Measurements from ENCODE around the gene KIF26B.
"Not testable (repeated sequence)": the region's sequence is repeated elsewhere in the genome, so short reads cannot be mapped to it uniquely, and the experiment has no call there.

The KIF26B gene

DNA sequence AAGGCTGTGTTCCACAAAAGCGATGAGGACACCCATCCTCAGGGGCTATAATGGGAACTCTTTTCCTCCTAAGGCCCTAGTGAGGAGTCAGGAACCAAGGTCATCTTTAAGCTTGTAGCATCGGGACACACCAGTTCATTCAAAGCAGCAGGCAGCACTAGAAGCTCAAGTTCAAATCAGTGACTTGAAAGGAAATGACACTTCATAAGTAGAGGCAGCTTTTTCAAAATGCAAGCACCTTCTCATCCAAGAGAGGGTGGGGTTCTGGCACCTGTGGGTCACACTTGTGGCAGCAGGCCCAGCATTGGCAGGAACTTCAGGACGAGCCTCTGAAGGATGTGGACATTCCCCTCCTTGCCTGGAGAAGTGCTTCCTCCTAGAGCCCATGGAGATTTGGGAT, 496.3 kb downstream of the KIF26B start:
- no peak for DNase-seq (ENCODE audit: low read depth)

DNA sequence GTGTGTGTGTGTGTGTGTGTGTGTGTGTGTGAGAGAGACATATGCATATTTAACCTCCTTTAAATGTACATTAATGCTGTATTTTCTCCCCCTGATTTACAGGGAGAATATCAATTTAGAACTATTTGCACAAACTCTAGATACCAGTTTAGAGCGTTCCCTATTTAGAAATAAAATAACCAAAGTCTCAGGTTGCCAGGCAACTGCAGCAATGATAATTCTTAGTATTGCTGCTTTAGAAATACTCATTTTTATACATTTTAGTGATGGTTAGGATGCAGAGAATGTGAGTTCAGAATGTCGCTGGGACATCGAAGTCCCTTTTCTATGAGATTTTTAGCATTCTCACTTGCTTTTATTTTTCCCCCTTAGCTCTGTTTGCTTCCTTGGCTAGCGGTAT, 497.3 kb downstream of the KIF26B start:
- DNase-seq (ENCODE audit: low read depth), result no peak

GRCh38 chr1:245652660-245653427, 498.1 kb downstream of the KIF26B start:
- no peak for DNase-seq (ENCODE audit: low read depth)

DNA sequence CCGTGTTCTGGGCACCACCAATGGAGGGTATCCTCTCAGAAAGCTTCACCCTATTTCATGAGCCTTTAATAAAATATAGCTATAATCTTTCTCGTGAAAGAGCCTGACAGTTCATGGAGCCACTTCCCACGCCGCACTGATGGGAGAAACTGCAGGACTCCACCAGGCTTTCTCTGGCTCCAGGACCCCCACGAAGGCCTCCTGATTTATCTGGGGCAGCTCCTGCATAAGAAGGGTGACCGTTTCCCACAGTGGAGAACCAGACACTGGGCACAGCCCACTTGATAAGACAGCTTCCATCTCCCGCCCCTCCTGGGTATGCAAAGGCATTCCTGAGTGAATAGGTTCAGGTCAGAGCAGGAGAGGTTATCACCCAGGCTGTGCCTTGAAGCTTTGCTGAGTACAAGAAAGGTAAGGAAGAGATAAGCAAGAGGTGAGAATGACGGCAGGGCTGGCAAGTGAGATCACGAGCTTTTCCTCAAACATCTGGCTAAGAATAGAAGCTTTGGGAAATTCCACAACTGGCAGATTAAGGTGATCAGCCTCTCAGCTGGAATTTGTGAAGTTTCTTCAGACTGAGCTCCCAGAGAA, 499.8 kb downstream of the KIF26B start:
- no peak for DNase-seq (ENCODE audit: low read depth)

GRCh38 chr1:245656189-245656717, 501.5 kb downstream of the KIF26B start:
- DNase-seq (ENCODE audit: low read depth), result no peak

GRCh38 chr1:245657371-245657770, 502.6 kb downstream of the KIF26B start:
- DNase-seq (ENCODE audit: low read depth), result no peak

DNA sequence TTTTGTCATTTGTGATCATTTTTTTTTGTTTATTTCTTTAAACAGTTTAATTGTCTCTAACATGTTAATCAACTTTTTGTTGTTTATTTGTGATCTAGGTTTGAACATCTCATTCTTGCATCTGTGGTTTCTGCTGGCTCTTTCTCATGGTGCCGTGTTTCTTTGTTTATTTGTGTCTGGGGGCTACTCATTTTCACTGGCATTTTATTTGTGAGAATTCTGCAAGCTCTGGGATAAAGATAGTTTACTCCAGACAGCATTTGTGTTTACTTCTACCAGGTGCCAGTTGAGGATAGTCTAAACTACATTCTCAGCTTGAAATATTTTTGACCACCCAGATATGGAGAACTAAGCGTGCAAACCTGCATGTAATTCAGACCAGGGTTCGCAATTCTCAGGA, 508.6 kb downstream of the KIF26B start:
- no peak for DNase-seq (ENCODE audit: low read depth)

DNA sequence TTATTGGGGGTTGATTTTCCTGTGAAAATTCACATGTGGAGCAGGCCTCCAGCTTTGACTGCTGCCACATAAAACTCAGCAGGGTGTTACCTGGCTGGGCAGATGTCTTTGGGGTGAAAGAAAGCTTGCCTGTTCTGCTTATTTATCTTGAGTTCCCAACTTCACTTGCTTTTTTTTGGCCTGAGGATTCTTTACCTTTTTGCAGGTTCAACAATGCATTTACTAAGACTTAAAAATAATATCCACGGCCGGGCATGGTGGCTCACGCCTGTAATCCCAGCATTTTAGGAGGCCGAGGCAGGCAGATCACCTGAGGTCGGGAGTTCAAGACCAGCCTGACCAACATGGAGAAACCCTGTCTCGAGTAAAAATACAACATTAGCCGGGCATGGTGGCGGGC, 509.1 kb downstream of the KIF26B start:
- no peak for DNase-seq (ENCODE audit: low read depth)

DNA sequence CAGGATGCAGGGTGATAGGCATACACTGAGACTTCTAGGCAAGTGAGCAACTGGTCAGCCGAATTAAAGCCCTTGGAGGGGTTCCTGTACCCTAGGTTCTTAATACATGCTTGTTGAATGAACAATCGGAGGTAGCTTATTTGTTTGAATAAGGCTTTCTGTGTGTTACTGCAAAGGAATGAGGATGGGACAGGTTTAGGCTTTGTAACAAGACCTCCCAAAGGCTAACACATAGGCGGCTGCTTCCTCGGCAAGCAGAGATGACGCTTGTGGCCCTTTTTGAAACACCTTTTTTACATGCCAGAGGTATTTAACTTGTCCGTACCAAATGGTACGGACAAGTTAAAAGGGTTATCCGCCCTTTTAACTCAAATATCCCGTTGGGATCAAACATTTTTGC, 511.6 kb downstream of the KIF26B start:
- DNase-seq (ENCODE audit: low read depth), result no peak

DNA sequence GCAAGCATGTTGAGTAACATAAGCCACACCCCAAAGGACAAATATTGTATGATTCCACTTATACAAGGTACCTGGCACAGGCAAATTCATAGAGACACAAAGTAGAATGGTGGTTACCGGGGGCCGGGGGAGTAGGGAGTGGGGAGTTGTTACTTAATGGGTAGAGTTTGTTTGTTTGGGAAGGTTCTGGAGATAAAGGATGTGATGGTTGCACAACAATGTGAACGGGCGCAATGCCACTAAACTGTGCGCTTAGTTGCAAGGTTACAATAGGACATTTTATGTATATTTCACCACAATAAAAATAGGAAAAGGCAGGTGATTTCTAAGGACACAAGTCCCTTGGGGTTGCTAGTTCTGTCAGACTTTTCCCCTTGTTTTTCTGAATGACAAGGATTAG, 516.6 kb downstream of the KIF26B start:
- no peak for DNase-seq (ENCODE audit: low read depth)

DNA sequence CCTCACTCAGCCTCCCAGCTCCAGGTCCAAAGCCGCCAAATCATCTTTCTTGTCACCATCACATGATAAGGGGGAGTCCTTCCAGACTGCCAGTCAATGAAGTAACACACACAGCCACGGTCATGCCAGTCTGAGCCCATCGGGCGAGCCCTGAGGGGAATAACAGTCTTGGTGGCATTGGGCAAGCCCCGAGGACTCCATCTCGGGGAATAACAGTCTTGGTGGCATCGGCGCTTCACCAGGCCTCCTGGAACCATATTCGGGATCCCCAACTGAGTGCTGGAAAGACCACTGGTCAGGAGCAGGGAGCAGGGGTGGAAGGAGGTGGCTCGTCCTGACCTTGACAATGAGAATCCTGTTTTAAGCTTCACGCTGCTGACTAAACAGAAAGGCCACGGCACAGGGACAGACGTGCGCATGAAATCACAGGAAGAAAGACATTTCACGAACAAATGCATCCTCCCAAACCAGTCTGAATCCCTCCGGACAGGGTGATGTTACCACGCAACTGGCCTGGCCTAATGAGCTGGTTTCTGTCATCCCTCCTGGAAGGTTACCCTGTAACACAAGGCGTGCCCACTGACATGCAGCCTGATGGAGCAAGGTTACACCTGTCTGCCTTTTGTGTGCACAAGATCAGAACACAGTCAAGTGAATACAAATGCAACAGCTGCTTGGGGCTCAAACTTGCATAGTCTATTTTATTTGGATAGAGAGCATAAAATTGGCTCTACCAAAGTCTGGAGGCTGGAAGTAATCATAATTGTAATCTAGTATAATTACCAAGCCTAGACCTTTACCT, 517.4 kb downstream of the KIF26B start:
- DNase-seq (ENCODE audit: low read depth), result no peak

GRCh38 chr1:245672836-245673656, 518.3 kb downstream of the KIF26B start:
- not testable (repeated sequence) for DNase-seq (ENCODE audit: low read depth)

- no peak for DNase-seq (ENCODE audit: low read depth)
These were observed 519.2 kb downstream of the KIF26B start for GRCh38 chr1:245673881-245674414.

GRCh38 chr1:245677461-245678240, 522.9 kb downstream of the KIF26B start:
- no peak for DNase-seq (ENCODE audit: low read depth)

GRCh38 chr1:245678860-245679411, 524.2 kb downstream of the KIF26B start:
- no peak for DNase-seq (ENCODE audit: low read depth)

DNA sequence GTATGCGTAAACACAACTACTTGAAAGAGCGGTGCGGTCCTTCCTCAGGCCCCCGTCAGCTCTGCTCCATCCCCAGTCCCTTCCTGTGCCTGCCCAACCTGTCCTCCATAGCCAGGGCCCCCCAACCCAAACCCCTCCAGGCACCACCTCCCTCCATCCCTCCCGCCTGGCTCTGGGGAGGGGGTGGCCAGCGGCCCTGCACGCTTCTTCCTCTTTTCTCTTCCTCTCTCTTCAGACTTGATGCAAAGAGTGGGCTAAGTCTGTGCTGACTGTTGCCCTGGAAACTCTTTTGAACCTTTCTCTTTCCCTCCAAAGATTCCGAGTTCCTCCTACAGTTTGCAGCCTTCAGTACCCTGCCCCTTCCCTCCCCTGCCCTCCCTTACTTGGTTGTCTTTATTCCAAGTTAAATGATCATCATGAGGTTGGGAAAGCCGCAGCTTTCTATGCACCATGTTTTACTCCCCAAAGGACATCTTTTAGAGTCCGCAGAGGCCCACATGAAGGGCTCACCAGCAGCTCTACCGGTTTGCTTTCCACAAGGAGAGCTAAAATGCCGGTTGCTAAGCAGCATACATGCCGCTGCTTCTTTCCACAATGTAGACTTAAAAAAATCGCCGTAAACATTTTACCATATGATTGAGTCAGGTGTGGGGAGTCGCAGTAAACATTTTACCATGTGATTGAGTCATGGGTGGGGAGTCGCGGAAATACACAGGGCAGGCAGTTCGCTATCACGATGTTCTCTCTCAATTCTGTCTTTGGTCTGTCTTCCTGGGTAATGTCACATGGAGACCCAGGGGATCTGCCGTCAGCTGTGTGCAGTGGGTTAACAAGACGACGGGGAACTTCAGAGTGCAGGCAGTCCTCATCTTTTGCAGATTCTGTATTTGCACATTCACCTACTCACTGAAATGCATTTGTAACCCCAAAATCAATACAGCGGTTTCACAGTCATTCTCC, 525.3 kb downstream of the KIF26B start:
- DNase-seq (ENCODE audit: low read depth), result no peak

DNA sequence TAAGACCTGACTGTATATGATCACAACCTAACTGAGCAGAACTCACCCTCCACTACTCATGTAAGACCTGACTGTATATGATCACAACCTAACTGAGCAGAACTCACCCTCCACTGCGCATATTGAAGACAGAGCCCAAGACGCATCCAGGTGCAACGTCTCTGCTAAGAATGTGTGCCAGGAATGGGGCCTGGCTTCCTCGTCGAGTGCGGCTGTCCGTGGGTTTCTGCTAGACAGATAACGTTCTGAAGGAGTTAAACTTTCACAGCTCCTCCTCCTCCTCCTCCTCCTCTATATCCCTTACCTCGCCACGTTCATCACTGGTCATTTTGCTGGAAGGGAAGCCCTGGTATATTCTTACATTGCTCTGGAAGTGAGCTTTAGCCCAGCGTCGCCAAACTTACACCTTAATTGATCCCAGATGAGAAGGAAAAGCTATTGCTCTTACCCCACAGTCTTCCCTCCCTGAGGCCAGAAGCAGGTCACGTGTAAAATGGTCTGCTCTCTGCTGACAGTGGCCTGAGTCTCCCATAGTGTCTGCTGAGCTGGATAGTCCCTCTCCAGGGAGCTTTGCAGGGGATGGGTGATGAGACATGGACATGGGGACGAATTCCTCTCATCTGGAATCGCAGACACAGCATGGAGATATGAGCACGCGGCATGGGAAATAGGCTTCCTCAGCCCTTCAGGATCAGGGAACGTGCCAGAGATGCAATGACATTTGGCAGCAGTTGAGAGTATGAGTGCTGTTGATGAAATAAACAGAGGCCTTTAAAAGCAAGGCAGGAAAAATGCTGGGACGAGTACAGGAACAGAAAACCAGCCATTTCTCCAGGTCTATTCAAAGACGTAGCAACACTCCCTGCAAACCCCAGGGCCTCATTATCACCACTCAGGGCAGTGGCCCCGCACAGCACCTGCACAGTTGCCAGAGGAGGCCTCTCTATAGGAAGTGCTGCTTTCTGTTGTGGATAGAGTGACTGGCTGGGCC, 528.1 kb downstream of the KIF26B start:
- DNase-seq (ENCODE audit: low read depth), result peak; percentile 22

DNA sequence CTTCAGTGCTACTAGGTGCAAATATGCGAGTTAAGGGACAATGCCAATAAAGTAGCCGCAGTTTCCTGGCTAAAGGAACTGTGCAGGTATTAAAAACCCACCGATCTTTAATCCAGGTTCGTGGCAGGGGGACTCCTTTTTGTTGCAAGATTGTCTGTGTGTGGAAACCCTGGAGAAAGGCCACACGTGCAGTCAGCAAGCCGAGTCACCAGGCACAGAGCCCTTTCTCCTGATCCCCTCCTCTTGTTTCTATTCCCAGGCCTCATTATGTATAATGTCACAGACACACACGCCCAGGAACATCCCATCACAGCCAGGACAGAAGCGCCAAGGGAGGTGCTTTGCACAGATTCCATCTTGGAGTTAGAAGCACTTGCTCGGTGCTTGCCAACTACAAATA, 528.9 kb downstream of the KIF26B start:
- DNase-seq (ENCODE audit: low read depth), result no peak
